ENCODE data around the gene CACNB1. TPM values are rescaled to one million over a fixed set of nuclear protein-coding genes. Genes with fewer than 3 reads are reported as not detected.

The CACNB1 gene
- total RNA-seq, 4 donors from 2014 or later, result 10.1 to 21.7 (median 11.6) TPM

- DNase-seq, result no peak
- H3K4me1 ChIP-seq, result peaks cover 3 to 37% (median 15%) of the 10 kb centered on the region in 4 donors
- peaks cover 8% of the 10 kb centered on the region for H3K27me3 ChIP-seq
- H3K36me3 ChIP-seq, result no peaks in the 10 kb centered on the region
- H3K4me3 ChIP-seq, result no peak overlapping the region
- in situ Hi-C loops (cut with MboI; ENCODE audit: low pct_ligation_motif_present in 1 of 4, low pct_unique_long_range_greater_than_20kb in 1 of 4, low sequenced_read_pairs in 3 of 4), result loop anchor here in 2 of 4 donors (25.0 kb wide), 2 partner anchors 179 to 304 kb away; partner anchors contain the start of genes LASP1 (in 1 of the 2) and RPL23 (in 1 of the 2)
- TF ChIP-seq EP300 (IDR thresholded peaks at IDR 0.05; ENCODE audit: low read depth), result no peak
- no peak for TF ChIP-seq POLR2AphosphoS5 (IDR thresholded peaks at IDR 0.05)
- TF ChIP-seq, protein P1, sequence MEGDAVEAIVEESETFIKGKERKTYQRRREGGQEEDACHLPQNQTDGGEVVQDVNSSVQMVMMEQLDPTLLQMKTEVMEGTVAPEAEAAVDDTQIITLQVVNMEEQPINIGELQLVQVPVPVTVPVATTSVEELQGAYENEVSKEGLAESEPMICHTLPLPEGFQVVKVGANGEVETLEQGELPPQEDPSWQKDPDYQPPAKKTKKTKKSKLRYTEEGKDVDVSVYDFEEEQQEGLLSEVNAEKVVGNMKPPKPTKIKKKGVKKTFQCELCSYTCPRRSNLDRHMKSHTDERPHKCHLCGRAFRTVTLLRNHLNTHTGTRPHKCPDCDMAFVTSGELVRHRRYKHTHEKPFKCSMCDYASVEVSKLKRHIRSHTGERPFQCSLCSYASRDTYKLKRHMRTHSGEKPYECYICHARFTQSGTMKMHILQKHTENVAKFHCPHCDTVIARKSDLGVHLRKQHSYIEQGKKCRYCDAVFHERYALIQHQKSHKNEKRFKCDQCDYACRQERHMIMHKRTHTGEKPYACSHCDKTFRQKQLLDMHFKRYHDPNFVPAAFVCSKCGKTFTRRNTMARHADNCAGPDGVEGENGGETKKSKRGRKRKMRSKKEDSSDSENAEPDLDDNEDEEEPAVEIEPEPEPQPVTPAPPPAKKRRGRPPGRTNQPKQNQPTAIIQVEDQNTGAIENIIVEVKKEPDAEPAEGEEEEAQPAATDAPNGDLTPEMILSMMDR (IDR thresholded peaks at IDR 0.05), result no peak
- TF ChIP-seq POLR2A (IDR thresholded peaks at IDR 0.05), result no peak
- intact Hi-C loops (cut with DNase I; ENCODE audit: low total_unique reads), result no loop called here
- H3K9me3 ChIP-seq, result peaks cover 0 to 3% of the 10 kb centered on the region in 2 donors
- WGBS, 2 donors (ENCODE audit: low coverage in 1 of 2), result 33 to 70% methylated on average over 3 to 7 of the region's 7 CpGs
- no peak overlapping the region for H3K27ac ChIP-seq
These were observed 30.8 kb downstream of the CACNB1 start for GRCh38 chr17:39166437-39167335.

- TF ChIP-seq, protein P1 (IDR thresholded peaks at IDR 0.05), result no peak
- TF ChIP-seq POLR2AphosphoS5 (IDR thresholded peaks at IDR 0.05) (no peak), EP300 (IDR thresholded peaks at IDR 0.05; ENCODE audit: low read depth) (no peak), POLR2A (IDR thresholded peaks at IDR 0.05) (no peak)
- peak within 1 kb of the TSS; percentile 17 to 53 (median 33) for H3K4me3 ChIP-seq
- intact Hi-C loops (cut with DNase I; ENCODE audit: low total_unique reads) (no loop called here), in situ Hi-C loops (cut with MboI; ENCODE audit: low pct_ligation_motif_present in 1 of 4, low pct_unique_long_range_greater_than_20kb in 1 of 4, low sequenced_read_pairs in 3 of 4) (loop anchor here in 2 of 4 donors (25.0 kb wide), 2 partner anchors 179 to 304 kb away; partner anchors contain the start of genes LASP1 (in 1 of the 2) and RPL23 (in 1 of the 2))
- H3K27ac ChIP-seq, result peak within 1 kb of the TSS in 2 of 4 donors; percentile 6 to 47
- H3K4me1 ChIP-seq, result peaks cover 3 to 37% (median 15%) of the 10 kb centered on the region in 4 donors
- H3K36me3 ChIP-seq, result no peaks in the 10 kb centered on the region
- peaks cover 0 to 3% of the 10 kb centered on the region in 2 donors for H3K9me3 ChIP-seq
- 79% methylated on average over 17 of the region's 17 CpGs; no CpG with 5 or more reads in 1 of the 2 donors for WGBS, 2 donors (ENCODE audit: low coverage in 1 of 2)
- DNase-seq, result no peak
- H3K27me3 ChIP-seq, result peaks cover 8% of the 10 kb centered on the region
These were observed 31.6 kb downstream of the CACNB1 start, which contains the start of gene ARL5C for GRCh38 chr17:39165841-39166349. TSS of gene ARL5C (minus strand) at chr17:39166161. CDS start at chr17:39165760, 401 bp downstream.

DNA sequence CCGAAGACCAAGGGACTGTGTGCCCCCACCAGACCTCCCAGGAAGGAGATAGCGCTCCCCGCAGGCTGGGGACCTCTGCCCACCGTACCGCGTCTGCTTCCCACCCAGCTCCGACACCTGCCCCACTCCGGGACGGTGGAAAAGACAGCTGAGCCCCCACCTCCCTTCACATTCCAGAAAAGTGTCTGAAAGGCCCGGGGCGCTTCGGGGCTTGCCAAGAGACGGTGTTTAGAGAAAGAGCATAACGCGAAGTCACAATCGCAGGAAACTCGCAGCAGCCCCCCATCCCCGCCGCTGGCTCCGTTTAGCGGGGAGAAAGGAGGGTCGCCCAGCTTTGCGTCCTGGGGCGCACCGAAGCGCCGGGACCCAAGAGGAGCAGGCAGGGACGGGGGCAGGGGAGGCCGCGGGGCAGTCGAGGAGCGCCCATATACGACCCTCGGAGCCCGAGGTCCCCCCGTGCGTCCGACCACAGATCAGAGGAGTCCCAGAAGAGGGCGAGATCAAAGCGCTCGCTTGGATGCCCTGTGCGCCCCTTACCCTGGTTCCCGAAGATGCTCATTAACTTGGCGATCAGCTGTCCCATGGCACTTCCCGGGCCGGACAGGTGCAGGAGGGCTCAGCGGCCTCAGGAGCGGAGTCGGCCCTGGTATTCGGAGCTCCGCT, 32.2 kb downstream of the CACNB1 start:
- peaks cover 3 to 37% (median 15%) of the 10 kb centered on the region in 4 donors for H3K4me1 ChIP-seq
- H3K36me3 ChIP-seq, result no peaks in the 10 kb centered on the region
- WGBS, 2 donors (ENCODE audit: low coverage in 1 of 2), result 74% methylated on average over 34 of the region's 51 CpGs; no CpG with 5 or more reads in 1 of the 2 donors
- H3K4me3 ChIP-seq, result peak overlapping the region; percentile 17 to 53 (median 33)
- TF ChIP-seq, protein P1 (IDR thresholded peaks at IDR 0.05), result no peak
- no peak for TF ChIP-seq POLR2AphosphoS5 (IDR thresholded peaks at IDR 0.05)
- TF ChIP-seq POLR2A (IDR thresholded peaks at IDR 0.05), result no peak
- TF ChIP-seq EP300 (IDR thresholded peaks at IDR 0.05; ENCODE audit: low read depth), result no peak
- intact Hi-C loops (cut with DNase I; ENCODE audit: low total_unique reads) (no loop called here), in situ Hi-C loops (cut with MboI; ENCODE audit: low pct_ligation_motif_present in 1 of 4, low pct_unique_long_range_greater_than_20kb in 1 of 4, low sequenced_read_pairs in 3 of 4) (loop anchor here in 2 of 4 donors (25.0 kb wide), 2 partner anchors 178 to 303 kb away; partner anchors contain the start of genes LASP1 (in 1 of the 2) and RPL23 (in 1 of the 2))
- H3K27ac ChIP-seq, result peak overlapping the region in 2 of 4 donors; percentile 6 to 47
- no peak for DNase-seq
- peaks cover 8% of the 10 kb centered on the region for H3K27me3 ChIP-seq
- peaks cover 0 to 3% of the 10 kb centered on the region in 2 donors for H3K9me3 ChIP-seq
